Prostate gland (tissue), 2 donors: ENCODE results near the gene ITGBL1. TPM values are rescaled to one million over a fixed set of nuclear protein-coding genes. Genes with fewer than 3 reads are reported as not detected.

Experiments used
- DNase-seq: peaks from one replicate; pipeline ENCODE4 v3.0.0-alpha.2; 2019; ENCODE audit warnings: low spot score
- H3K27ac ChIP-seq, 2 donors: fragments of 200-600 bp; sonication (generic); 2 replicates each; pipeline ENCODE4 v1.5.1; 2017 to 2019
- H3K27me3 ChIP-seq: fragments of 200-600 bp; sonication (generic); replicated peaks from 2 replicates; pipeline ENCODE4 v1.5.1; 2019; ENCODE audit not compliant: insufficient read depth
- H3K36me3 ChIP-seq, 2 donors: fragments of 200-600 bp; sonication (generic); 1 replicate in 1 of 2; 2 replicates in 1 of 2; pipeline versions ENCODE4 v1.5.1 to v1.8.1; 2017 to 2019
- H3K4me1 ChIP-seq: fragments of 200-600 bp; sonication (generic); replicated peaks from 2 replicates; pipeline ENCODE4 v1.5.1; 2019
- H3K4me3 ChIP-seq, 2 donors: fragments of 200-600 bp; sonication (generic); 2 replicates each; pipeline ENCODE4 v1.5.1; 2017 to 2019
- H3K9me3 ChIP-seq: fragments of 200-600 bp; sonication (generic); 2 replicates; pipeline ENCODE4 v1.5.1; 2017
- CTCF ChIP-seq, 4 experiments: fragments of 200-600 bp in 2 of 4; fragments of 450-650 bp in 2 of 4; sonication (generic) in 2 of 4; IDR thresholded peaks; 1 replicate in 3 of 4; 2 replicates in 1 of 4; pipeline ENCODE4 v1.5.1; 2016 to 2019; ENCODE audit warnings: antibody characterized with exemption in 4 of 4, mild to moderate bottlenecking in 2 of 4, moderate library complexity in 2 of 4
- POLR2A ChIP-seq: fragments of 450-650 bp; IDR thresholded peaks from one replicate; pipeline ENCODE4 v1.6.1; 2016; ENCODE audit warnings: antibody characterized with exemption, mild to moderate bottlenecking
- POLR2AphosphoS5 ChIP-seq: sonication (generic); formaldehyde crosslinking; IDR thresholded peaks from one replicate; pipeline ENCODE4 v1.6.1; 2017; ENCODE audit warnings: antibody characterized with exemption
- WGBS: methylation state at CpG from one replicate; pipeline ENCODE4 v1.1.5; 2018; 5-methylcytosine and 5-hydroxymethylcytosine counted together
- intact Hi-C: fragments of 100-400 bp; cut with DNase I; formaldehyde crosslinking; loops from one replicate; pipeline ENCODE4 v1.14.2; 2022
- total RNA-seq, 2 donors: library from RNA; depleted of rRNA; stranded (reverse); fragments of >200 nt; gene quantifications; one replicate each; pipeline ENCODE4 v1.1.0, GENCODE V29; 2016

ITGBL1 gene
- total RNA-seq, 2 donors from 2014 or later: 0.09 to 9.0 TPM

DNA sequence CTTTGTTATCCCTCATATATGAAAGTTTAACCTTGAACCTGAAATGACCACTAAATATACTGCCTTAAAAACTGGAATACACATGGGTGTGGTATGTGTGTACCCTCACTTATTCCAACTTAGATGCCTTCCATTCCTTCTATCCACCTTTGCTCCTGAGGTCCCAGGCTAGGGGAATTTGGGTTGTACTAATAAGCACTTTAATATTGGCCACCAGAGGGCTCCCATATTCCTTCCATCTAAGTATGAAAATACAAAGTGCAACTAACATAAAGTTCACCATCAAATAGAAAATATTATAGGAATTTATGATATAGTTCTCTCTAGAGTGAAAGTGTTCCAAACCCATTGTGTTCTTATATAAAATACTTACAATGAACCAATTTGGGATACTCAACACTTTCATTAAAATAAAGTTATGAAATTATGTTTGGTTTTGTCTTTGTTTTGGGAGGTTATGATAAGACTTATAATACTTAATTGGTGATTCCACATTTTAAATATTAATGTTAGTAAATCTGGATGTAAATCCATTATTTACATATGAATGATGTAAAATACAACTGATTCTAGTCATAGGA, 62.3 kb downstream of the ITGBL1 start:
- Histone ChIP-seq H3K36me3 (no peaks in the 10 kb centered on the region), H3K27ac (no peak overlapping the region), H3K4me1 (no peaks in the 10 kb centered on the region), H3K4me3 (no peak overlapping the region), H3K27me3 (no peaks in the 10 kb centered on the region), H3K9me3 (no peaks in the 10 kb centered on the region)
- TF ChIP-seq POLR2A: no peak
- peak in 3 of 4 experiments; percentile 46 to 59 (median 53) for TF ChIP-seq CTCF (IDR thresholded peaks at IDR 0.05)
- no peak for DNase-seq
- intact Hi-C loops: loop anchor here (5.0 kb wide), 1 partner anchor 243 kb away; no protein-coding TSS in a partner anchor

DNA sequence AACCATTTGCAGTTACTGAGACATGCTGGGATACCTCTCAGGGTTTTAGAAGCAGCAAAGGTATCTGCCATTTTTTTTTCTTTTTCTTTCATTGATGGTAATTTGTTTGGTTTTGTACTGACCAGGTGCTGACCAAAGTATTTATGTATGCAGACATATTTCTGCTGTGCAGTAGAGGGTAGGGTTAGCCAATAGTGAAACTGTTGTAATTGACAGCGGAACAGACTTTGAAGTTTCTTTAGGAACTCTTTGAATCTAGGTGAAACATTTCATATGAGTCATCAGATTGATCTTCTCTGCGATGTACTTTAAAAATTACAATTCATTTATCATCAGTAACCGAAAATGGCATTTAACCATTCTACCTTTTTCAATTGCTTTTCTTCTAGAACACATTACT, 63.0 kb downstream of the ITGBL1 start:
- TF ChIP-seq CTCF (IDR thresholded peaks at IDR 0.05): no peak
- TF ChIP-seq POLR2A: no peak
- TF ChIP-seq POLR2AphosphoS5: no peak
- Histone ChIP-seq H3K9me3 (no peaks in the 10 kb centered on the region), H3K4me1 (no peaks in the 10 kb centered on the region), H3K4me3 (no peak overlapping the region), H3K27me3 (no peaks in the 10 kb centered on the region), H3K27ac (no peak overlapping the region), H3K36me3 (no peaks in the 10 kb centered on the region)
- DNase-seq: no peak
- intact Hi-C loops: loop anchor here (5.0 kb wide), 1 partner anchor 242 kb away; no protein-coding TSS in a partner anchor
- WGBS: 98% methylated on average over 3 of the region's 3 CpGs

GRCh38 chr13:101516262-101516661, 63.8 kb downstream of the ITGBL1 start:
- Histone ChIP-seq H3K27ac (no peak overlapping the region), H3K9me3 (no peaks in the 10 kb centered on the region), H3K36me3 (no peaks in the 10 kb centered on the region), H3K4me3 (no peak overlapping the region), H3K4me1 (no peaks in the 10 kb centered on the region), H3K27me3 (no peaks in the 10 kb centered on the region)
- WGBS: 75% methylated on average over 2 of the region's 2 CpGs
- intact Hi-C loops: loop anchor here (5.0 kb wide), 1 partner anchor 241 kb away; no protein-coding TSS in a partner anchor
- TF ChIP-seq POLR2A: no peak
- TF ChIP-seq CTCF (IDR thresholded peaks at IDR 0.05): no peak
- no peak for TF ChIP-seq POLR2AphosphoS5
- no peak for DNase-seq

DNA sequence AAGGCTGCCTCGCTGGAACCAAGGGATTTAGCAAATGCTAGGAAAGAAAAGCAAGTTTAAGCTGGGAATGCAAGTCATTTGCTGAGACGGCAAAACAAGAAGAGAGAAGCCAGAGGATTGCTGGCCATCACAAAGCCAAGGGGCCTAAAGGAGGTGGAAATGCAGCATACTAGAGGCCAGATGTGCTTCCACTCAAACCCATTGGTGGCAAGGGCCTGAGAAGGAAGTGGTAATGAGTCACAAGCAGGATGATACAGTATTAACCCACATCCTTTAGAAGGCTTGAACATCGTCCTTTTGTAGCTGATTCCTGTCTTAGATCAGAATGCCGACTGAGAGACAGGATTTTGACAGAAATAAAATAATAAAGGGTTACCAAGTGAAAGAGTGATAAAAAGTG, 68.2 kb downstream of the ITGBL1 start:
- WGBS: 81% methylated on average over 4 of the region's 4 CpGs
- Histone ChIP-seq H3K36me3 (no peaks in the 10 kb centered on the region), H3K4me1 (no peaks in the 10 kb centered on the region), H3K4me3 (no peak overlapping the region), H3K27me3 (no peaks in the 10 kb centered on the region), H3K9me3 (no peaks in the 10 kb centered on the region), H3K27ac (no peak overlapping the region)
- no peak for TF ChIP-seq POLR2AphosphoS5
- no peak for TF ChIP-seq CTCF (IDR thresholded peaks at IDR 0.05)
- no peak for TF ChIP-seq POLR2A
- no peak for DNase-seq
- intact Hi-C loops: no loop called here

- no peak overlapping the region for H3K27ac ChIP-seq
- intact Hi-C loops: no loop called here
- H3K4me3 ChIP-seq: no peak overlapping the region
- no peak for DNase-seq
- no peaks in the 10 kb centered on the region for H3K36me3 ChIP-seq
- H3K4me1 ChIP-seq: no peaks in the 10 kb centered on the region
- no peaks in the 10 kb centered on the region for H3K27me3 ChIP-seq
- TF ChIP-seq POLR2A: no peak
- no peak for TF ChIP-seq CTCF (IDR thresholded peaks at IDR 0.05)
- TF ChIP-seq POLR2AphosphoS5: no peak
- 77% methylated on average over 6 of the region's 6 CpGs for WGBS
- H3K9me3 ChIP-seq: no peaks in the 10 kb centered on the region
Observed at GRCh38 chr13:101521371-101521770, 68.9 kb downstream of the ITGBL1 start.
